GM12878 (cell line): ENCODE measurements around the gene PATL1. TPM values are rescaled to one million over a fixed set of nuclear protein-coding genes. Genes with fewer than 3 reads are reported as not detected.
A peak's percentile ranks its signal among the peaks of the same experiment; 100 is the strongest.

Experiments used
- ATAC-seq: fragments of 200-7000 bp; cut with Tn5 transposase; 3 replicates; pipeline ENCODE4 v1.9.1; 2020; ENCODE audit warnings: mild to moderate bottlenecking, moderate library complexity
- BruUV-seq: library from RNA; stranded (reverse); fragments of 400-500 nt; replicated peaks from 2 replicates; lab custom pipeline; 2021; lab: Mats Ljungman, UMichigan
- CTCF ChIA-PET: fragments of 300-600 bp; sonication (Branson Sonifier 250); formaldehyde crosslinking; extraction: SDS; loops from one replicate; lab custom pipeline; 2021; ENCODE audit warnings: inconsistent platforms; lab: Yijun Ruan, JAX
- POLR2A ChIA-PET: fragments of 350-600 bp; formaldehyde crosslinking; extraction: SDS; loops from one replicate; lab custom pipeline; 2021; ENCODE audit warnings: inconsistent platforms; lab: Charles Lee
- RAD21 ChIA-PET: fragments of 300-600 bp; sonication (Branson Sonifier 250); formaldehyde crosslinking; loops from one replicate; lab custom pipeline; 2023; ENCODE audit warnings: antibody characterized with exemption; ENCODE audit not compliant: unreplicated experiment; lab: Charles Lee
- SMC1A ChIA-PET: fragments of 300-600 bp; sonication (Branson Sonifier 250); formaldehyde crosslinking; loops from one replicate; lab custom pipeline; 2023; ENCODE audit not compliant: unreplicated experiment, uncharacterized antibody; lab: Charles Lee
- DNase-seq: peaks from one replicate; pipeline ENCODE4 v3.0.0-alpha.2; 2011; ENCODE audit warnings: low read depth, low spot score
- FAIRE-seq: peaks from 3 replicates; lab custom pipeline; 2011; peaks lifted over from hg19 to GRCh38; lab: Jason Lieb, UNC
- H2AFZ ChIP-seq: 2 replicates; pipeline ENCODE4 v1.6.0; 2011; ENCODE audit warnings: low read depth, low read length, control low read depth; ENCODE audit not compliant: control insufficient read depth
- H3K27ac ChIP-seq: 2 replicates; pipeline ENCODE4 v1.5.1; 2011; ENCODE audit warnings: control low read depth; ENCODE audit not compliant: control insufficient read depth, insufficient read depth
- H3K27me3 ChIP-seq, 2 experiments: replicated peaks in 1 of 2; 2 replicates each; pipeline versions ENCODE4 v1.6.0 to v1.6.1; 2011; ENCODE audit warnings: low read length in 1 of 2; ENCODE audit not compliant: control insufficient read depth in 2 of 2, insufficient read depth in 2 of 2
- H3K36me3 ChIP-seq, 2 experiments: 2 replicates each; pipeline ENCODE4 v1.5.1; 2011; ENCODE audit warnings: low read length in 1 of 2; ENCODE audit not compliant: control insufficient read depth in 2 of 2, insufficient read depth in 2 of 2
- H3K4me1 ChIP-seq: 2 replicates; pipeline ENCODE4 v1.6.1; 2011; ENCODE audit warnings: mild to moderate bottlenecking, low read length, moderate library complexity, mixed read lengths; ENCODE audit not compliant: control insufficient read depth, insufficient read depth
- H3K4me2 ChIP-seq: 2 replicates; pipeline ENCODE4 v1.6.0; 2011; ENCODE audit warnings: control low read depth; ENCODE audit not compliant: control insufficient read depth, insufficient read depth
- H3K4me3 ChIP-seq: fragments of 200-600 bp; sonication (generic); 2 replicates; pipeline ENCODE4 v1.5.1; 2016
- H3K79me2 ChIP-seq: 2 replicates; pipeline ENCODE4 v1.6.0; 2011; ENCODE audit warnings: low read length; ENCODE audit not compliant: control insufficient read depth, insufficient read depth
- H3K9ac ChIP-seq: 2 replicates; pipeline ENCODE4 v1.8.0; 2011; ENCODE audit warnings: low read length, control low read depth, mixed read lengths; ENCODE audit not compliant: control insufficient read depth, insufficient read depth
- H3K9me3 ChIP-seq: replicated peaks from 3 replicates; pipeline ENCODE4 v1.5.1; 2011; ENCODE audit warnings: mild to moderate bottlenecking, low read length; ENCODE audit not compliant: control insufficient read depth, insufficient read depth
- H4K20me1 ChIP-seq: 2 replicates; pipeline ENCODE4 v1.6.0; 2011; ENCODE audit not compliant: control insufficient read depth, insufficient read depth
- IKZF1 ChIP-seq: fragments of 450-650 bp; conservative IDR thresholded peaks from 2 replicates; pipeline ENCODE4 v1.6.1; 2017; ENCODE audit warnings: antibody characterized with exemption, mild to moderate bottlenecking
- MYB ChIP-seq: fragments of 150-350 bp; IDR thresholded peaks from 2 replicates; pipeline ENCODE4 v1.6.1; 2014; ENCODE audit warnings: mild to moderate bottlenecking, low read depth, low read length, borderline replicate concordance
- PBX3 ChIP-seq: IDR thresholded peaks from 2 replicates; pipeline ENCODE4 v1.6.1; 2011; ENCODE audit warnings: mild to moderate bottlenecking, low read depth, low read length, moderate library complexity; ENCODE audit not compliant: insufficient replicate concordance
- SMAD1 ChIP-seq: fragments of 450-650 bp; IDR thresholded peaks from 2 replicates; pipeline ENCODE4 v1.6.1; 2018; ENCODE audit warnings: mild to moderate bottlenecking, low read depth; ENCODE audit not compliant: partially characterized antibody
- ZNF592 ChIP-seq: fragments of 450-650 bp; IDR thresholded peaks from 2 replicates; pipeline ENCODE4 v1.6.1; 2017; ENCODE audit warnings: mild to moderate bottlenecking, moderate library complexity
- WGBS: methylation state at CpG from one replicate; pipeline ENCODE4 v1.1.6; 2016; ENCODE audit warnings: low lambda C conversion rate; ENCODE audit not compliant: insufficient replicate concordance, insufficient coverage; ENCODE audit errors: missing lambda C conversion rate; 5-methylcytosine and 5-hydroxymethylcytosine counted together
- in situ Hi-C: fragments of 300-500 bp; cut with MboI; formaldehyde crosslinking; loops from 9 replicates; pipeline ENCODE4 v1.14.3; 2018; ENCODE audit warnings: mixed read lengths
- intact Hi-C: fragments of 100-400 bp; cut with micrococcal nuclease; formaldehyde crosslinking; loops from one replicate; pipeline ENCODE4 v1.14.2; 2022; ENCODE audit not compliant: unreplicated experiment
- polyA plus RNA-seq, 11 experiments: library from polyadenylated mRNA; depleted of rRNA in 4 of 11; unstranded in 6 of 11; stranded (reverse) in 5 of 11; fragments of >200 nt; fragmentation: Nextera tagmentation in 4 of 11; fragmentation: Illumina TruSeq in 1 of 11; extraction: Ambion mirVana in 4 of 11; extraction: Trizol in 1 of 11; gene quantifications; 1 replicate in 1 of 11; 2 replicates in 10 of 11; pipeline versions ENCODE4 v1.2.1 to v1.2.3, GENCODE V29; 2011 to 2016; ENCODE audit warnings: inconsistent platforms in 2 of 11, missing spikeins in 2 of 11, low read depth in 1 of 11
- total RNA-seq, 4 experiments: library from RNA; depleted of rRNA in 3 of 4; stranded (reverse); fragments of >200 nt in 3 of 4; fragmentation: Illumina TruSeq in 1 of 4; extraction: Trizol in 1 of 4; gene quantifications; 2 replicates each; pipeline versions ENCODE4 v1.2.1 to v1.2.3, GENCODE V29; 2013 to 2021
- TF ChIP-seq, protein P1 (sequence below): fragments of 450-650 bp; IDR thresholded peaks from 2 replicates; pipeline ENCODE4 v1.6.1; 2014; ENCODE audit warnings: mild to moderate bottlenecking
- TF ChIP-seq, protein P2 (sequence below): fragments of 450-650 bp; IDR thresholded peaks from 2 replicates; pipeline ENCODE4 v1.6.1; 2017; ENCODE audit warnings: mild to moderate bottlenecking, moderate library complexity

Gene PATL1
- total and polyA plus RNA-seq, 10 of the 15 experiments (the other 5 are each of a cell fraction or from before 2014, with no cell fraction given) = 5.3 to 62.0 (median 14.9) TPM

GRCh38 chr11:59617876-59618275 lies 51.0 kb downstream of the PATL1 start (continued):
- TF ChIP-seq, protein P1, sequence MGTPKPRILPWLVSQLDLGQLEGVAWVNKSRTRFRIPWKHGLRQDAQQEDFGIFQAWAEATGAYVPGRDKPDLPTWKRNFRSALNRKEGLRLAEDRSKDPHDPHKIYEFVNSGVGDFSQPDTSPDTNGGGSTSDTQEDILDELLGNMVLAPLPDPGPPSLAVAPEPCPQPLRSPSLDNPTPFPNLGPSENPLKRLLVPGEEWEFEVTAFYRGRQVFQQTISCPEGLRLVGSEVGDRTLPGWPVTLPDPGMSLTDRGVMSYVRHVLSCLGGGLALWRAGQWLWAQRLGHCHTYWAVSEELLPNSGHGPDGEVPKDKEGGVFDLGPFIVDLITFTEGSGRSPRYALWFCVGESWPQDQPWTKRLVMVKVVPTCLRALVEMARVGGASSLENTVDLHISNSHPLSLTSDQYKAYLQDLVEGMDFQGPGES = no peak

GRCh38 chr11:59616396-59616982 lies 52.3 kb downstream of the PATL1 start:
- no peak for FAIRE-seq
- in situ Hi-C loops = no loop called here
- ATAC-seq = no peak
- Histone ChIP-seq H3K4me3 (peak overlapping the region; percentile 50), H4K20me1 (no peaks in the 10 kb centered on the region), H3K4me2 (peak overlapping the region; percentile 85), H3K36me3 (no peaks in the 10 kb centered on the region), H3K27me3 (no peaks in the 10 kb centered on the region), H2AFZ (peak overlapping the region; percentile 82), H3K9me3 (no peaks in the 10 kb centered on the region), H3K9ac (peak overlapping the region; percentile 58), H3K4me1 (no peaks in the 10 kb centered on the region; the same call in none of the 2 replicates), H3K79me2 (peaks cover 37% of the 10 kb centered on the region), H3K27ac (peak overlapping the region; percentile 69)
- 29% methylated on average over 18 of the region's 18 CpGs for WGBS
- POLR2A ChIA-PET = interaction anchor here (0.5 to 3.5 kb wide), 11 partner anchors 14 to 1299 kb away, joined by 3 to 26 read pairs (median 5); partner anchors contain the start of genes MRPL16 and PATL1
- RAD21 ChIA-PET = interaction anchor here (0.6 to 2.6 kb wide), 9 partner anchors 8 to 79 kb away, joined by 3 to 16 read pairs (median 3); partner anchors contain the start of gene PATL1
- SMC1A ChIA-PET = interaction anchor here (0.8 to 3.5 kb wide), 9 partner anchors 10 to 79 kb away, joined by 3 to 21 read pairs (median 4); partner anchors contain the start of gene PATL1
- intact Hi-C loops = loop anchor here (1.0 to 5.0 kb wide), 2 partner anchors 56 to 64 kb away; no protein-coding TSS in a partner anchor
- BruUV-seq = TSS peak; percentile 98
- CTCF ChIA-PET = interaction anchor here (0.7 to 3.1 kb wide), 11 partner anchors 9 to 1146 kb away, joined by 3 to 10 read pairs (median 3); partner anchors contain the start of gene PATL1
- no peak for DNase-seq
- TF ChIP-seq, protein P2, sequence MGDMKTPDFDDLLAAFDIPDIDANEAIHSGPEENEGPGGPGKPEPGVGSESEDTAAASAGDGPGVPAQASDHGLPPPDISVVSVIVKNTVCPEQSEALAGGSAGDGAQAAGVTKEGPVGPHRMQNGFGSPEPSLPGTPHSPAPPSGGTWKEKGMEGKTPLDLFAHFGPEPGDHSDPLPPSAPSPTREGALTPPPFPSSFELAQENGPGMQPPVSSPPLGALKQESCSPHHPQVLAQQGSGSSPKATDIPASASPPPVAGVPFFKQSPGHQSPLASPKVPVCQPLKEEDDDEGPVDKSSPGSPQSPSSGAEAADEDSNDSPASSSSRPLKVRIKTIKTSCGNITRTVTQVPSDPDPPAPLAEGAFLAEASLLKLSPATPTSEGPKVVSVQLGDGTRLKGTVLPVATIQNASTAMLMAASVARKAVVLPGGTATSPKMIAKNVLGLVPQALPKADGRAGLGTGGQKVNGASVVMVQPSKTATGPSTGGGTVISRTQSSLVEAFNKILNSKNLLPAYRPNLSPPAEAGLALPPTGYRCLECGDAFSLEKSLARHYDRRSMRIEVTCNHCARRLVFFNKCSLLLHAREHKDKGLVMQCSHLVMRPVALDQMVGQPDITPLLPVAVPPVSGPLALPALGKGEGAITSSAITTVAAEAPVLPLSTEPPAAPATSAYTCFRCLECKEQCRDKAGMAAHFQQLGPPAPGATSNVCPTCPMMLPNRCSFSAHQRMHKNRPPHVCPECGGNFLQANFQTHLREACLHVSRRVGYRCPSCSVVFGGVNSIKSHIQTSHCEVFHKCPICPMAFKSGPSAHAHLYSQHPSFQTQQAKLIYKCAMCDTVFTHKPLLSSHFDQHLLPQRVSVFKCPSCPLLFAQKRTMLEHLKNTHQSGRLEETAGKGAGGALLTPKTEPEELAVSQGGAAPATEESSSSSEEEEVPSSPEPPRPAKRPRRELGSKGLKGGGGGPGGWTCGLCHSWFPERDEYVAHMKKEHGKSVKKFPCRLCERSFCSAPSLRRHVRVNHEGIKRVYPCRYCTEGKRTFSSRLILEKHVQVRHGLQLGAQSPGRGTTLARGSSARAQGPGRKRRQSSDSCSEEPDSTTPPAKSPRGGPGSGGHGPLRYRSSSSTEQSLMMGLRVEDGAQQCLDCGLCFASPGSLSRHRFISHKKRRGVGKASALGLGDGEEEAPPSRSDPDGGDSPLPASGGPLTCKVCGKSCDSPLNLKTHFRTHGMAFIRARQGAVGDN = peak; percentile 92
- TF ChIP-seq ZNF592 = no peak
- TF ChIP-seq IKZF1 = peak; percentile 28
- TF ChIP-seq MYB = no peak
- TF ChIP-seq SMAD1 = peak; percentile 74
- no peak for TF ChIP-seq PBX3
